ENCODE measurements around the gene TLR2.
"Not testable (repeated sequence)": the region's sequence is repeated elsewhere in the genome, so short reads cannot be mapped to it uniquely, and the experiment has no call there.

Gene TLR2

GRCh38 chr4:153661908-153662307 is 22.2 kb upstream of the TLR2 start:
- DNase-seq (ENCODE audit: low read depth), result no peak

DNA sequence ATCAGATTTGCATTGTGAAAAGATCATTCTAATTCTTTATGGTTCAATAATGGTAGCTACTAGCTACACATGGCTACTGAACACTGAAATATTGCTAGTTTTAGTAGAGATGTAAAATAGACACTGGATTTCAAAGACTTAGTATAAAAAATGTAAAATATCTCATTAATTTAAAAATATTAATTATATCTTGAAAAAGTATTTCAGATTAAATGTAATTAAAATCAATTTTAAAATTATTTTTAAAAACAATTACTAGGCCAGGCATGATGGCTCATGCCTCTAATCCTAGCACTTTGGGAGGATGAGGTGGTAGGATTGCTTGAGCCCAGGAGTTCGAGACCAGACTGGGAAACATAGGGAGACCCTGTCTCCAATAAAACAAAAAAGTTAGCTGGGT is 20.4 kb upstream of the TLR2 start:
- DNase-seq (ENCODE audit: low read depth), result no peak

DNA sequence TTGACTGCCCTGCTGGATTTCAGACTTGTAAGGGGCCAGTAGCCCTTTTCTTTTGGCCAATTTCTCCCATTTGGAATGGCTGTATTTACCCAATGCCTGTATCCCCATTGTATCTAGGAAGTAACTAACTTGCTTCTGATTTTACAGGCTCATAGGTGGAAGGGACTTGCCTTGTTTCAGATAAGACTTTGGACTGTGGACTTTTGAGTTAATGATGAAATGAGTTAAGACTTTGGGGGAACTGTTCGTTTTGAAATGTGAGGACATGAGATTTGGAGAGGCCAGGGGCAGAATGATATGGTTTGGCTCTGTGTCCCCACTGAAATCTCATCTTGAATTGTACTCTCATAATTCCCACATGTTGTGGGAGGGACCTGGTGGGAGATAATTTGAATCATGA is 17.6 kb upstream of the TLR2 start:
- DNase-seq (ENCODE audit: low read depth), result not testable (repeated sequence)

DNA sequence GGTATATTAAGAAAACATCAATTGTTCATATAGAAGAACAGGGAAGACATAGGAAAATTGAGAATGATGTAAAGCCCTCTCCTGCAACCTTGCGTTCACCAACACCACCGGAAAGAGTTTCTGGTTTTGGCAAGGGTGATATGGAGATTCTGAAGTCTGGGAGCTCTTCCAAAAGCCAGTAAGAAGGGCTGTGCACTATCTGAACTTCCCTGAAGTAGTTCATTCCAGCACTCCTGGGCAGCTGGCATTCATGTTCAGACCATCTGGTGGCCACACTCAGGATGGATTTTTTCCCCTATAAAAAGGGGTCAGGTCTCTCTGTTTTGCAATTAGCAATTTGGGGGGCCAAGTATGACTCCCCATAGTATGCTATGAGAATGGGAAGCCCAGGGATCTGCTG is 15.4 kb upstream of the TLR2 start:
- no peak for DNase-seq (ENCODE audit: low read depth)

GRCh38 chr4:153669838-153670237 is 14.2 kb upstream of the TLR2 start:
- no peak for DNase-seq (ENCODE audit: low read depth)

GRCh38 chr4:153676486-153676885 is 7.6 kb upstream of the TLR2 start:
- DNase-seq (ENCODE audit: low read depth), result no peak

- DNase-seq (ENCODE audit: low read depth), result no peak
Measured at GRCh38 chr4:153676984-153677383, 7.1 kb upstream of the TLR2 start.

DNA sequence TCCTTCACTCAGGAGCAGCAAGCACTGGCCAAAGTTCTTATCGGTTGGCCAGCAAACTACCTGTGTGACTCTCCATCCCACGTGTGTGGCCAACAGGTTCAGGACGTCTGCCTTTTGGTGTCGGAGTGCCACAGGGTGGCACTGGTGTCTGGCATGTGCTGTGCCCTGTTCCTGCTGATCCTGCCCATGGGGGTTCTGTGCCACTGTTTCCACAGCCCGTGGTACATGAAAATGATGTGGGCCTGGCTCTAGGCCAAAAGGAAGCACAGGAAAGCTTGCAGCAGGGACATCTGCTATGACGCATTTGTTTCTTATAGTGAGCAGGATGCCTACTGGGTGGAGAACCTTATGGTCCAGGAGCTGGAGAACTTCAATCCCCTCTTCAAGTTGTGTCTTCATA is 4.6 kb upstream of the TLR2 start:
- no peak for DNase-seq (ENCODE audit: low read depth)

DNA sequence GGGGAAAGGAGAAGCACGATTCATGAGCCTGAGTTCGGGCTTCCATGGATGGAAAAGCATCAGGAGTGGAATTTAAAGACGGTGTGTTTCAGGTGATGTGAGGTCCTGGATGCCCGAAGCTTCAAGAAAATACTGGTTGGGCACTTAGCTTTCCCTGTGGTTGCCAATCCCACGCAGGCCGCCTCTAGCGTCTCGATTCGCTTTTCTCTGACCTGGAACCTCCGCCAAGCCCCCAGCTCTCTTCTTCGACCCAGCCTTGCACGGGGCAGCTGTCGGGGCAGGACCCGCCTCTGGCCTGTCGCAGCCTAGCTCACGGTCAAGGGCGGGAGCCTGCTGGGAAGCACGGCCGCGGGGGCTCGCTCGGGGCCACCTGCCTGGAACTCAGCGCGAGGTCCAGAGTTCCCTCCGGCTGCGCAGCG is 308 bp upstream of the TLR2 start:
- DNase-seq (ENCODE audit: low read depth), result no peak

GRCh38 chr4:153684971-153685371 is 891 bp downstream of the TLR2 start:
- no peak for DNase-seq (ENCODE audit: low read depth)

- DNase-seq (ENCODE audit: low read depth), result no peak
Measured at GRCh38 chr4:153704522-153704921, 20.4 kb downstream of the TLR2 start.

DNA sequence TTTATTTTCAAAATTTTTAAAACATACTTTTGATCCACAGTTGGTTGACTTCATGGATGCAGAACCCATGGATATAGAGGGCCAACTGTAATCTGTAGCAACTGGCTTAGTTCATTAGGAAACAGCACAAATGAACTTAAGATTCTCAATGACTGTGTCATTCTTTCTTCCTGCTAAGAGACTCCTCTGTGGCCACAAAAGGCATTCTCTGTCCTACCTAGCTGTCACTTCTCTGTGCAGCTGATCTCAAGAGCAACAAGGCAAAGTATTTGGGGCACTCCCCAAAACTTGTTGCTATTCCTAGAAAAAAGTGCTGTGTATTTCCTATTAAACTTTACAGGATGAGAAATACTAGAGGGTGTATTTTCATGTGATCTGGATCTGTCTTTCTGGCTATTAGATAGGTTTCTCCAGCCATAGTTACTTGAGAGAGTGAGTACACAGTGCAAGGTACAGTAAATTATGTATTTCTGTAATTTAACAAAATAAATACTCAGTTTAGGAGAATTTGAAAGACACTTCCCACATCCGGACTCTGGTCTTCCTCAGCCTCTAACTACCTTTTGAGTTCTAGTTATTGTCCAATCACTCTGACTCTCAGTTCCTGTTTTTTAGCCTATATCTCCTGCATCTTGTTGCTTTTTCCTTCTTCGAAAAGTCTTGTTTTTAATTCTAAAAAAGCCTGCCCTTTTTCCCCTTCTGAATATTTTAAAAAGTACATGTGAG is 21.8 kb downstream of the TLR2 start:
- no peak for DNase-seq (ENCODE audit: low read depth)

- DNase-seq (ENCODE audit: low read depth), result no peak
Measured at GRCh38 chr4:153706519-153706918, 22.4 kb downstream of the TLR2 start.

GRCh38 chr4:153710681-153711080 is 26.6 kb downstream of the TLR2 start:
- DNase-seq (ENCODE audit: low read depth), result no peak

DNA sequence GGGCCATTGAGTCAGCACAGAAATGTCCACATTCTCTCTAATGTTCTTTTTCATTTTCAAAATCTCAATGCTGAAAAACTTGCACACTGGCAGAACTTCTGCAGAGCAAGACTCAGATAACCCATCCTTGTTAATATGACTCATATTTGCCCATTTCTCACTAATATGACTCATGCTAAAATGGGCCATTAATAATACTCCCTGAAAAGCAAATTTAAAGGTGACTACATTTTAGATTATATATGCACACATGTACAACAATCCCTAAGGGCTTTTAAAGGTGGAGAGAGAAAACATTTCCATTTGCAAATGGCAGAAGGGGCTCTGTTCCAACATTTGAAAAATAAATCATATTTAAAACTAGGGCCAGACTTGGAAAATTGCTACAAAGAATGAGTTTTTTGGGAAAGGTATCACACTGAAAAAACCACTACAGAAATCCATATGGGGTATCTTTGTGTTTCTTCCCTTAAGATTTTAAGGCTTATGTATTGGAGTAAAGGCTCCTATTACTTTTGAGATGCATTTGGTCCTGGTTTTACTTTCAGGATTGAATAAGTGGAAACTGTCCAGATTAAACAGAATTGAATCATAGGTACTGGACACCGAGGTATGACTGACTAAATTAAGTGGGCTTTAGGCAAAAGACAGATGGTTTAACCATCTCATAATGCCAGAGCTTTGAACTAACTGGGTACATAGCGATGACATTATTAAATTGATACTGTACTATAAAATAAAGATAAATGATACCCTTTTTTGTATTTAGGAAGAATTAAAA is 30.0 kb downstream of the TLR2 start:
- DNase-seq (ENCODE audit: low read depth), result no peak

- DNase-seq (ENCODE audit: low read depth), result no peak
Measured at GRCh38 chr4:153722036-153722435, 38.0 kb downstream of the TLR2 start.

DNA sequence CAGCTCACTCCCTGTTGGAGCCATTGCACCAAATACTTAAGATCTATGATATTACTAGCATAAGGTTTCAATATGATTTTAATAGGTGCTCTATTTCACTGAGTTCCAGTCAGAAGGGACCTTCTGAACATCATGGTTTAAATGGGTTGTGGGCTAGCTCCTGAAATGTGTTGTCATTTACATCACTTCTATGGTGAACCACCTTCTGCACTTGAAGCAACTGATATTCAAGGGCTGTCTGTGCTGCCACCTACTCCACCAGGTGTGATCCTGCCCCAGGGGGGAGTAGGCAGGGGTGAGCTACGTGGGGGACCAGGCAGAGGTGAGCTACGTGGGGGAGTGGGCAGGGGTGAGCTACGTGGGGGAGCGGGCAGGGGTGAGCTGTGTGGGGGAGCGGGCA is 40.5 kb downstream of the TLR2 start:
- no peak for DNase-seq (ENCODE audit: low read depth)

- DNase-seq (ENCODE audit: low read depth), result no peak
Measured at GRCh38 chr4:153725136-153725830, 41.2 kb downstream of the TLR2 start.

DNA sequence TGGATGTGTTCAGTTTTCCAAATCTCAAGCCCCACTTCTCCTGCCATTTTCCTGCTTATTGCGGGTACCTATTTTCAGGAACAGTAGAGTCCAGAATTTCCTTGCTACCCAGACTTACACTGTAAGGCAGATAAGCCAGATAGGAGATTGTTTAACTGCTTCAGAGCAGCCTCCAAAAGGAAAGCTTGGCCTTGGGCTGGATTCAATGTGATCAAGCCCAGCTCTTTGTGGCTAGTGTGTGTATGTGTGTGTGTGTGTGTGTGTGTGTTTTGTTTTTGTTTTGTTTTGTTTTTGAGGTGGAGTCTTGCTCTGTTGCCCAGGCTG is 41.7 kb downstream of the TLR2 start:
- DNase-seq (ENCODE audit: low read depth), result no peak

- DNase-seq (ENCODE audit: low read depth), result no peak
Measured at GRCh38 chr4:153728151-153728550, 44.1 kb downstream of the TLR2 start.

GRCh38 chr4:153728660-153729059 is 44.6 kb downstream of the TLR2 start:
- DNase-seq (ENCODE audit: low read depth), result no peak

DNA sequence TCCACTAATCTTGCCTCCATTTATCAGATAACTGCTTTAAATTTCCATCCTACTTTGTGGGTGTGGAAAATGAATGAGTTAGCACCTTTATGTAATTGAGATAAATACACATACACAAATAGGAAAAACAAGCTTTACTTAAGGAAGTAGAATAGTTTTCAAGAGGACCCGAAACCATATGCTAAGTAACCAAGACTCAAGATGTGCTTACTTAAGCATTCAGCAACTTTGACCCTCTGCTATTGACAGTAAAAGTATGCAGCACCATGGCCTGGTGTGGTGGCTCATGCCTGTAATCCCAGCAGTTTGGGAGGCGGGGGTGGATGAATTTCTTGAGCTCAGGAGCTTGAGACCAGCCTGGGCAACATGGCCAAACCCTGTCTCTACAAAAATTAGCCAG is 45.8 kb downstream of the TLR2 start:
- DNase-seq (ENCODE audit: low read depth), result no peak

DNA sequence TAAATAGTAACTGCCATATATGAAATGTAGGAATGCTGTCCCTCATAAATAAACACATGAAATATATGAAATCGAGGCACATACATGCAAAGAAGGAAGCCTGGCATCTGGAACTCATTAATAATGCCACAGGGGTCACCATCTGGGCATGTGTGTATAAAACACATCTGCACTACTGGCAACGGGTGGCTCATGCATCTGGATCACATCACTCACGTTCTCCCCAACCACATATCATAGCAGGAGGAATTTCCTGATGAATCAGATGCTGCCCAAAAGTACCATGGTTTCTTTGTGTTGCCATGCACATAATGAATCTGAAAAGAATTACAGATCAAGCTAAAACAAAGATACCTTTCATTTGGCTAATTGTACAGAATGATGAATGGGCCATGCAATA is 47.2 kb downstream of the TLR2 start:
- DNase-seq (ENCODE audit: low read depth), result no peak

Measured in stimulated activated CD4-positive, alpha-beta T cell treated with anti-CD3 and anti-CD28 coated beads, Interleukin-2, amount 100 ng/mL, for 4 hours (primary cell).